GDM1 (cell line): ENCODE data around the gene CHIA.
"Not testable (repeated sequence)": the region's sequence is repeated elsewhere in the genome, so short reads cannot be mapped to it uniquely, and the experiment has no call there.

Experiments
- DNase-seq: peaks from one replicate; lab custom pipeline; 2025; lab: John Stamatoyannopoulos, UW

CHIA gene

GRCh38 chr1:111285879-111286278, 4.8 kb upstream of the CHIA start:
- DNase-seq = no peak

GRCh38 chr1:111286912-111287311, 3.7 kb upstream of the CHIA start:
- DNase-seq = no peak

- DNase-seq = no peak
These were observed 1.3 kb upstream of the CHIA start for GRCh38 chr1:111289371-111289770.

GRCh38 chr1:111290104-111290503, 547 bp upstream of the CHIA start:
- no peak for DNase-seq

- DNase-seq = no peak
These were observed 3.7 kb downstream of the CHIA start for GRCh38 chr1:111294390-111294789.

GRCh38 chr1:111302374-111302773, 11.7 kb downstream of the CHIA start:
- DNase-seq = no peak

GRCh38 chr1:111309690-111310089, 19.0 kb downstream of the CHIA start:
- DNase-seq = no peak

- no peak for DNase-seq
These were observed 27.9 kb downstream of the CHIA start for GRCh38 chr1:111318523-111318922.

GRCh38 chr1:111320066-111320879, 29.6 kb downstream of the CHIA start:
- peak; percentile 10 for DNase-seq

- DNase-seq = no peak
These were observed 32.6 kb downstream of the CHIA start for GRCh38 chr1:111323231-111323630.

- no peak for DNase-seq
These were observed 41.5 kb downstream of the CHIA start for GRCh38 chr1:111332190-111332589.

GRCh38 chr1:111334169-111334568, 43.5 kb downstream of the CHIA start:
- peak; percentile 10 for DNase-seq

GRCh38 chr1:111335214-111335877, 44.7 kb downstream of the CHIA start:
- DNase-seq = not testable (repeated sequence)

GRCh38 chr1:111338849-111339248, 48.2 kb downstream of the CHIA start:
- DNase-seq = not testable (repeated sequence)

- peak; percentile 59 for DNase-seq
These were observed 55.6 kb downstream of the CHIA start for GRCh38 chr1:111346089-111346885.

GRCh38 chr1:111347026-111347425, 56.4 kb downstream of the CHIA start:
- no peak for DNase-seq

- DNase-seq = no peak
These were observed 61.0 kb downstream of the CHIA start for GRCh38 chr1:111351700-111352099.

- no peak for DNase-seq
These were observed 63.9 kb downstream of the CHIA start for GRCh38 chr1:111354584-111354983.

GRCh38 chr1:111358964-111359363, 68.3 kb downstream of the CHIA start:
- DNase-seq = no peak

- DNase-seq = no peak
These were observed 68.7 kb downstream of the CHIA start for GRCh38 chr1:111359376-111359775.

- DNase-seq = not testable (repeated sequence)
These were observed 69.6 kb downstream of the CHIA start for GRCh38 chr1:111360257-111360656.

GRCh38 chr1:111361761-111362160, 71.1 kb downstream of the CHIA start:
- DNase-seq = no peak

GRCh38 chr1:111364690-111365089, 74.0 kb downstream of the CHIA start:
- peak; percentile 5 for DNase-seq
